ENCODE data around the gene PWWP2A. TPM values are rescaled to one million over a fixed set of nuclear protein-coding genes. Genes with fewer than 3 reads are reported as not detected.

Gene PWWP2A
- total RNA-seq, 1 experiment from 2014 or later = 15.3 TPM

GRCh38 chr5:160088805-160089204 lies 30.4 kb downstream of the PWWP2A start:
- Histone ChIP-seq H3K79me2 (ENCODE audit: low read length) (no peaks in the 10 kb centered on the region), H3K4me2 (ENCODE audit: low read length) (no peak overlapping the region), H3K9ac (ENCODE audit: low read length) (no peak overlapping the region), H3K36me3 (ENCODE audit: low read depth, low read length) (peaks cover 17% of the 10 kb centered on the region), H2AFZ (ENCODE audit: low read length) (no peak overlapping the region), H3F3A (ENCODE audit: low read length, unreplicated experiment) (no peaks in the 10 kb centered on the region), H3K27me3 (ENCODE audit: low read length) (no peaks in the 10 kb centered on the region), H4K20me1 (ENCODE audit: low read length) (no peaks in the 10 kb centered on the region), H3K4me3 (ENCODE audit: low read length) (no peak overlapping the region), H3K9me3 (ENCODE audit: low read length) (no peaks in the 10 kb centered on the region), H3K9me2 (replicated peaks; ENCODE audit: low read length) (no peaks in the 10 kb centered on the region), H3K27ac (ENCODE audit: low read length) (no peak overlapping the region), H3K4me1 (ENCODE audit: insufficient read depth, low read length) (peaks cover 7% of the 10 kb centered on the region)
- POLR2A ChIA-PET (ENCODE audit: unreplicated experiment) = no interaction called here
- intact Hi-C loops (cut with micrococcal nuclease) = no loop called here
- DNase-seq = no peak
- CTCF ChIA-PET = no interaction called here
- no peak for ATAC-seq
- TF ChIP-seq CTCF (conservative IDR thresholded peaks at IDR 0.05; ENCODE audit: low read depth, low read length) = no peak
- no peak for TF ChIP-seq EZH2phosphoT487 (IDR thresholded peaks at IDR 0.05; ENCODE audit: borderline replicate concordance, low read length)
- no peak for TF ChIP-seq EZH2 (IDR thresholded peaks at IDR 0.05; ENCODE audit: low read length, unreplicated experiment)
- BruUV-seq (replicated peaks) = no TSS peak

GRCh38 chr5:160087199-160087598 lies 32.1 kb downstream of the PWWP2A start:
- H4K20me1 ChIP-seq (ENCODE audit: low read length) = no peaks in the 10 kb centered on the region
- H3K9me2 ChIP-seq (replicated peaks; ENCODE audit: low read length) = no peaks in the 10 kb centered on the region
- peaks cover 21% of the 10 kb centered on the region for H3K4me1 ChIP-seq (ENCODE audit: insufficient read depth, low read length)
- H3K27me3 ChIP-seq (ENCODE audit: low read length) = no peaks in the 10 kb centered on the region
- no peak overlapping the region for H3K9ac ChIP-seq (ENCODE audit: low read length)
- no peak overlapping the region for H3K27ac ChIP-seq (ENCODE audit: low read length)
- no peak for DNase-seq
- 0 out of 2 replicates have a peak, but pooled peaks cover 2% of the 10 kb centered on the region for H3K36me3 ChIP-seq (ENCODE audit: low read depth, low read length)
- TF ChIP-seq EZH2phosphoT487 (IDR thresholded peaks at IDR 0.05; ENCODE audit: borderline replicate concordance, low read length) (no peak), EZH2 (IDR thresholded peaks at IDR 0.05; ENCODE audit: low read length, unreplicated experiment) (no peak)
- no peak overlapping the region for H2AFZ ChIP-seq (ENCODE audit: low read length)
- H3K79me2 ChIP-seq (ENCODE audit: low read length) = no peaks in the 10 kb centered on the region
- no peak for ATAC-seq
- BruUV-seq (replicated peaks) = no TSS peak
- CTCF ChIA-PET = no interaction called here
- intact Hi-C loops (cut with micrococcal nuclease) = no loop called here
- H3K4me3 ChIP-seq (ENCODE audit: low read length) = no peak overlapping the region
- POLR2A ChIA-PET (ENCODE audit: unreplicated experiment) = no interaction called here
- no peaks in the 10 kb centered on the region for H3K9me3 ChIP-seq (ENCODE audit: low read length)
- no peak overlapping the region for H3K4me2 ChIP-seq (ENCODE audit: low read length)
- no peaks in the 10 kb centered on the region for H3F3A ChIP-seq (ENCODE audit: low read length, unreplicated experiment)

GRCh38 chr5:160084144-160084543 lies 35.1 kb downstream of the PWWP2A start:
- POLR2A ChIA-PET (ENCODE audit: unreplicated experiment) = no interaction called here
- TF ChIP-seq EZH2phosphoT487 (IDR thresholded peaks at IDR 0.05; ENCODE audit: borderline replicate concordance, low read length) = no peak
- no peak for TF ChIP-seq EZH2 (IDR thresholded peaks at IDR 0.05; ENCODE audit: low read length, unreplicated experiment)
- TF ChIP-seq CTCF (conservative IDR thresholded peaks at IDR 0.05; ENCODE audit: low read depth, low read length) = no peak
- Histone ChIP-seq H3K36me3 (ENCODE audit: low read depth, low read length) (no peaks in the 10 kb centered on the region), H3K4me1 (ENCODE audit: insufficient read depth, low read length) (peaks cover 25% of the 10 kb centered on the region), H3K4me2 (ENCODE audit: low read length) (peak overlapping the region; percentile 61; the same call in 1 of the 2 replicates), H3K27me3 (ENCODE audit: low read length) (no peaks in the 10 kb centered on the region), H2AFZ (ENCODE audit: low read length) (no peak overlapping the region), H3K27ac (ENCODE audit: low read length) (0 out of 2 replicates have a peak overlapping the region, but pooled peaks have one; percentile 6), H3K4me3 (ENCODE audit: low read length) (no peak overlapping the region), H3F3A (ENCODE audit: low read length, unreplicated experiment) (no peaks in the 10 kb centered on the region), H3K9me3 (ENCODE audit: low read length) (no peaks in the 10 kb centered on the region), H3K9me2 (replicated peaks; ENCODE audit: low read length) (no peaks in the 10 kb centered on the region), H3K79me2 (ENCODE audit: low read length) (no peaks in the 10 kb centered on the region), H3K9ac (ENCODE audit: low read length) (no peak overlapping the region), H4K20me1 (ENCODE audit: low read length) (no peaks in the 10 kb centered on the region)
- CTCF ChIA-PET = interaction anchor here (0.5 kb wide), 1 partner anchor 308 kb away, joined by 5 read pairs; no protein-coding TSS in a partner anchor
- DNase-seq (no peak), ATAC-seq (no peak)
- intact Hi-C loops (cut with micrococcal nuclease) = loop anchor here (5.0 kb wide), 1 partner anchor 62 kb away; no protein-coding TSS in a partner anchor
- BruUV-seq (replicated peaks) = no TSS peak

Data from PC-3 (cell line).